Peyer's patch (tissue), 4 donors: ENCODE measurements around the gene TCF20.

ENCODE experiments used
- POLR2A ChIP-seq, 2 donors: fragments of 450-650 bp; IDR thresholded peaks; one replicate each; pipeline ENCODE4 v1.5.1; 2017; ENCODE audit warnings: antibody characterized with exemption in 2 of 2, mild to moderate bottlenecking in 2 of 2, moderate library complexity in 2 of 2
- TF ChIP-seq, protein P1 (sequence below), 6 experiments: fragments of 450-650 bp in 4 of 6; fragments of 200-600 bp in 2 of 6; sonication (generic) in 1 of 6; IDR thresholded peaks; one replicate each; pipeline ENCODE4 v1.5.1; 2017 to 2019; ENCODE audit warnings: antibody characterized with exemption in 6 of 6, mild to moderate bottlenecking in 3 of 6, moderate library complexity in 1 of 6

DNA sequence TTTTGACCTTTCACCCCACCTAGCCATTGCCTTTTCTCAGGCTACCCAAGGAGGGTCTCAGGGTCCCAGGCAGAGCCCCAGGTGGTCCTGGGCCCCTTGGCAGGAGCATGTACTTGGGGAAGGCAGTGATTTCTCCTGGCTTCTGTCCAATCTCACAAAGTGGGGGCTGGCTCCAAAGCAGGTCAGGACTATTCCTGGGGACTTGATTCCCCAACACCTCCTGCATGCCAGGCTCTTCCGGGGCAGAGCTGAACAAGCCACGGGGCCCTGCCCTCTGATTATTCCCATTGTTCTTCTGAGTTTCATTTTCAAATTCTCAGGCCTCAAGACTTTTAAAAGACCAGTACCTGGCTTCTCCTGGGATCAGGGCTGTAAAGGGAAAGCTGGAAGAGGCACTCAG is 1.5 kb upstream of the TCF20 start:
- TF ChIP-seq, protein P1, sequence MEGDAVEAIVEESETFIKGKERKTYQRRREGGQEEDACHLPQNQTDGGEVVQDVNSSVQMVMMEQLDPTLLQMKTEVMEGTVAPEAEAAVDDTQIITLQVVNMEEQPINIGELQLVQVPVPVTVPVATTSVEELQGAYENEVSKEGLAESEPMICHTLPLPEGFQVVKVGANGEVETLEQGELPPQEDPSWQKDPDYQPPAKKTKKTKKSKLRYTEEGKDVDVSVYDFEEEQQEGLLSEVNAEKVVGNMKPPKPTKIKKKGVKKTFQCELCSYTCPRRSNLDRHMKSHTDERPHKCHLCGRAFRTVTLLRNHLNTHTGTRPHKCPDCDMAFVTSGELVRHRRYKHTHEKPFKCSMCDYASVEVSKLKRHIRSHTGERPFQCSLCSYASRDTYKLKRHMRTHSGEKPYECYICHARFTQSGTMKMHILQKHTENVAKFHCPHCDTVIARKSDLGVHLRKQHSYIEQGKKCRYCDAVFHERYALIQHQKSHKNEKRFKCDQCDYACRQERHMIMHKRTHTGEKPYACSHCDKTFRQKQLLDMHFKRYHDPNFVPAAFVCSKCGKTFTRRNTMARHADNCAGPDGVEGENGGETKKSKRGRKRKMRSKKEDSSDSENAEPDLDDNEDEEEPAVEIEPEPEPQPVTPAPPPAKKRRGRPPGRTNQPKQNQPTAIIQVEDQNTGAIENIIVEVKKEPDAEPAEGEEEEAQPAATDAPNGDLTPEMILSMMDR (IDR thresholded peaks at IDR 0.05), result no peak
- TF ChIP-seq POLR2A (IDR thresholded peaks at IDR 0.05), result no peak
